ENCODE data around the gene CSPG4.

CSPG4 gene

DNA sequence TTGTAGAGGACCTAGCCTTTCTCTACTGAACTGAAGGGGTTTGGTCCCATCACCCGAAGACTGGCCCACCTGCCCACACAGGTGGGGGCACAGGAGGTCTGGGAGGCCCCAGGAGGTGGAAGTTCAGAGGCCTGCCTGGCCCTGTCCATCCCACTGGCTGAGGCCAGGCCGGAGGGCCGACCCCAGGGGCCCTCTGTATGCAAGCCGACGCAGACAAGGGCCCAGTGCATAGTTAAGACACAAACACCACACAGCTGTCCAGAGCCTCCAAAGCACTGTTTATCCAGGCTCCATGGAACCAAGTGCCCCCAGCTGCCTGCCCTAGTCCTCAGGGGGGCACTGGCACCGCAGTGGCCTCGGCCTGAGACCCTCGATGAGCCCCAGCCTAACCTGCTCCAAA, 38.3 kb downstream of the CSPG4 start:
- H2AFZ ChIP-seq (ENCODE audit: low read length): no peak overlapping the region
- no peak overlapping the region for H3K4me3 ChIP-seq (ENCODE audit: low read length)
- no peaks in the 10 kb centered on the region for H4K20me1 ChIP-seq (ENCODE audit: insufficient read depth, low read length)
- H3K9ac ChIP-seq (ENCODE audit: low read length): no peak overlapping the region
- DNase-seq: no peak
- no peaks in the 10 kb centered on the region for H3K79me2 ChIP-seq (ENCODE audit: low read length)
- no peaks in the 10 kb centered on the region; the same call in 1 of the 2 replicates for H3K27me3 ChIP-seq (replicated peaks; ENCODE audit: insufficient read depth, low read length)
- no peaks in the 10 kb centered on the region for H3K36me3 ChIP-seq (replicated peaks; ENCODE audit: insufficient read depth, low read length)
- no peaks in the 10 kb centered on the region for H3K9me2 ChIP-seq (replicated peaks; ENCODE audit: insufficient read depth, low read length)
- no peak overlapping the region for H3K4me2 ChIP-seq (ENCODE audit: low read depth, low read length)
- H3K9me3 ChIP-seq (replicated peaks; ENCODE audit: insufficient read depth, low read length): no peaks in the 10 kb centered on the region
- no peak for TF ChIP-seq EZH2phosphoT487 (IDR thresholded peaks at IDR 0.05; ENCODE audit: low read length)
- TF ChIP-seq EZH2 (optimal IDR thresholded peaks at IDR 0.05; ENCODE audit: low read depth, low read length): no peak
- TF ChIP-seq, protein P1, sequence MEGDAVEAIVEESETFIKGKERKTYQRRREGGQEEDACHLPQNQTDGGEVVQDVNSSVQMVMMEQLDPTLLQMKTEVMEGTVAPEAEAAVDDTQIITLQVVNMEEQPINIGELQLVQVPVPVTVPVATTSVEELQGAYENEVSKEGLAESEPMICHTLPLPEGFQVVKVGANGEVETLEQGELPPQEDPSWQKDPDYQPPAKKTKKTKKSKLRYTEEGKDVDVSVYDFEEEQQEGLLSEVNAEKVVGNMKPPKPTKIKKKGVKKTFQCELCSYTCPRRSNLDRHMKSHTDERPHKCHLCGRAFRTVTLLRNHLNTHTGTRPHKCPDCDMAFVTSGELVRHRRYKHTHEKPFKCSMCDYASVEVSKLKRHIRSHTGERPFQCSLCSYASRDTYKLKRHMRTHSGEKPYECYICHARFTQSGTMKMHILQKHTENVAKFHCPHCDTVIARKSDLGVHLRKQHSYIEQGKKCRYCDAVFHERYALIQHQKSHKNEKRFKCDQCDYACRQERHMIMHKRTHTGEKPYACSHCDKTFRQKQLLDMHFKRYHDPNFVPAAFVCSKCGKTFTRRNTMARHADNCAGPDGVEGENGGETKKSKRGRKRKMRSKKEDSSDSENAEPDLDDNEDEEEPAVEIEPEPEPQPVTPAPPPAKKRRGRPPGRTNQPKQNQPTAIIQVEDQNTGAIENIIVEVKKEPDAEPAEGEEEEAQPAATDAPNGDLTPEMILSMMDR (IDR thresholded peaks at IDR 0.05; ENCODE audit: low read length): no peak
- no peaks in the 10 kb centered on the region for H3K4me1 ChIP-seq (ENCODE audit: low read length)
- no peak overlapping the region for H3K27ac ChIP-seq (ENCODE audit: low read length)
- H3F3A ChIP-seq (ENCODE audit: insufficient read depth, low read length): no peaks in the 10 kb centered on the region

DNA sequence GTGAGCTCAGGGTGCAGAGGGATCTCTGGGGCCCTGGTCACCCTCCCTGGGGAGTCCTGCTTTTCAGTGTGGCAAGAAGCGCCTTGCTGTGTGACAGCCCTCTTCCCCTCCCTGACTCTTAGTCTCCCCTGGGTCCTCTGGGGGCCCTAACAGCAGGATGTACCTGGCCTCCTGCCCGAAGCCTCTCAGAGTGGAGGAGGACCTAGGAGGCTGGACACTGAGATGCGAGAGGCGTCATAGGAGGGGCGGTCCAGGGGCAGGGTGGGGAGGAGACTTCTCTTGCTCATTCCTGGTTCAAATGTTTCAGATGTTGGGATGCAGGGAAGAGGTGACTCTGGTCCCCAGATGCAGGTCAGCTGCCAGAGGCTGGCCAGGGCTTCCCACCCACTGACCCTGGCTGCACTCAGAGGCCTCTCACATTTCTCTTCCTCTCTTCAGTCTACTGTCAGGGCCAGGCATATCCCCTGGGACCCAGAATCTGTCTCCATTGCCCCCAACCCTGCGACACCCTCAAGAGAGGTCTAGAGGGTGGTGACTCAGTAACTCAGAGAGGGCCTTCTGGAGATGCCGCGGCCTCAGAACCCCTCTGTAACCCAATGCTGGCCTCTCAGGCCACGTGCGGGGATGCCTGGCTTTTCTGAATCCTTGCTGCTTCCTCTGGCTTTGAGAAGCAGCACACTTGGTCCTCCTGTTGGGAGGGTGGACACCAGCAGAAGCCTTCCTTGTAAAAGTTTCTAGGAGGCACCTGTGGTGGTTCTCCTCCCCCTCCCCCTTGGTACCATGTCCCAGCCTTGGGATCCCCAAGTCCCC, 39.0 kb downstream of the CSPG4 start:
- Histone ChIP-seq H3K9me2 (replicated peaks; ENCODE audit: insufficient read depth, low read length) (no peaks in the 10 kb centered on the region), H3K27me3 (replicated peaks; ENCODE audit: insufficient read depth, low read length) (no peaks in the 10 kb centered on the region; the same call in 1 of the 2 replicates), H3K4me3 (ENCODE audit: low read length) (no peak overlapping the region), H3F3A (ENCODE audit: insufficient read depth, low read length) (no peaks in the 10 kb centered on the region), H3K27ac (ENCODE audit: low read length) (no peak overlapping the region), H3K9ac (ENCODE audit: low read length) (no peak overlapping the region), H3K4me2 (ENCODE audit: low read depth, low read length) (no peak overlapping the region), H2AFZ (ENCODE audit: low read length) (no peak overlapping the region), H3K4me1 (ENCODE audit: low read length) (no peaks in the 10 kb centered on the region), H4K20me1 (ENCODE audit: insufficient read depth, low read length) (no peaks in the 10 kb centered on the region), H3K9me3 (replicated peaks; ENCODE audit: insufficient read depth, low read length) (no peaks in the 10 kb centered on the region), H3K36me3 (replicated peaks; ENCODE audit: insufficient read depth, low read length) (no peaks in the 10 kb centered on the region), H3K79me2 (ENCODE audit: low read length) (no peaks in the 10 kb centered on the region)
- no peak for DNase-seq
- TF ChIP-seq, protein P1 (IDR thresholded peaks at IDR 0.05; ENCODE audit: low read length): no peak
- TF ChIP-seq EZH2phosphoT487 (IDR thresholded peaks at IDR 0.05; ENCODE audit: low read length): no peak
- TF ChIP-seq EZH2 (optimal IDR thresholded peaks at IDR 0.05; ENCODE audit: low read depth, low read length): no peak

DNA sequence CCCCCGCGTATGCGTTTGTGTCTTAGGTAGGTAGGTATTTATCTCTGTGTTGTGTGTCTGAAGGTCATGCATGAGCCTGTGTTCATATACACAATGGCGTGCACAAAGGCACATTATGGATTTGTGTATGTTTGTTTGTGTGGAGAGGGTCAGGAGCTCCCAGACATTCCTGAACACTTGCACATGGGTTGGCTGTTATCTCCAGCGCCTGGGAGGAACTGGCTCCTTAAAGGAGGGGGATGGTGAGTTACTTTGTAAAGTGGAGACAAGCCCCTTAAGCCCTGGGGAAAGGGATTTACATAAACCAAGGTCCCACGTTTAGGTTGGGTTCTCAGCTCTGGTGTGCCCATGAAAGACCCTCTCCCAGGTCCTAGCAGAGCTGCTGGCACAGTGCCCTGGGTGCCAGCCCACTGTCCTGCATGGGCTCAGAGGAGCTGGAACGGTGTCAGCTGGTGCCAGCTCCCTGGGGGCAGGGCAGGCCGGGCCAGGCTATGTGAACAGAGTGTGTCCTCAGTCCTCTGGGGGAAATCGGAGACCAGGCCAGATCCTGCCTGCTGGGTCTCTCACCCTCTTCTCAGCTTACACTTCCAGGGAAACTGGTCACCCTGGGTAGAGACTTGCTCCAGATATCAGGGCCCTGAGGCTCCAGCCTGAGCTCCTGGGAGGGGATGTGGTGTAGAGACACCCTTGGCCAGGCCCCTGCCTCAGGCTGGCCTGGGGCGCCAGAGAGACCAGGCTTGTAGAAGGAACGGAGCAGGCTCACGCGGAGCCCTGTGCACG, 39.8 kb downstream of the CSPG4 start:
- Histone ChIP-seq H3K36me3 (replicated peaks; ENCODE audit: insufficient read depth, low read length) (no peaks in the 10 kb centered on the region), H3K9me3 (replicated peaks; ENCODE audit: insufficient read depth, low read length) (no peaks in the 10 kb centered on the region), H3K4me2 (ENCODE audit: low read depth, low read length) (no peak overlapping the region), H3K4me1 (ENCODE audit: low read length) (no peaks in the 10 kb centered on the region), H3K4me3 (ENCODE audit: low read length) (no peak overlapping the region), H3F3A (ENCODE audit: insufficient read depth, low read length) (no peaks in the 10 kb centered on the region), H2AFZ (ENCODE audit: low read length) (no peak overlapping the region), H3K27ac (ENCODE audit: low read length) (no peak overlapping the region), H3K79me2 (ENCODE audit: low read length) (no peaks in the 10 kb centered on the region), H3K27me3 (replicated peaks; ENCODE audit: insufficient read depth, low read length) (no peaks in the 10 kb centered on the region; the same call in 1 of the 2 replicates), H3K9me2 (replicated peaks; ENCODE audit: insufficient read depth, low read length) (no peaks in the 10 kb centered on the region), H4K20me1 (ENCODE audit: insufficient read depth, low read length) (no peaks in the 10 kb centered on the region), H3K9ac (ENCODE audit: low read length) (no peak overlapping the region)
- DNase-seq: no peak
- TF ChIP-seq, protein P1 (IDR thresholded peaks at IDR 0.05; ENCODE audit: low read length): no peak
- TF ChIP-seq EZH2phosphoT487 (IDR thresholded peaks at IDR 0.05; ENCODE audit: low read length): no peak
- TF ChIP-seq EZH2 (optimal IDR thresholded peaks at IDR 0.05; ENCODE audit: low read depth, low read length): no peak

All from MM.1S (cell line).